ENCODE results near the gene CMC4. TPM values are rescaled to one million over a fixed set of nuclear protein-coding genes. Genes with fewer than 3 reads are reported as not detected.

Gene CMC4
- total RNA-seq, 2 experiments from 2014 or later, result 5.8 to 7.7 TPM

- DNase-seq, result no peak
- intact Hi-C loops (cut with micrococcal nuclease), result loop anchor here (2.0 to 5.0 kb wide), 3 partner anchors 88 to 696 kb away; partner anchors contain the start of gene VBP1
- Mint-ChIP-seq H3K4me3 (peak overlapping the region; percentile 85), H3K27me3 (ENCODE audit: low read depth) (no peaks in the 10 kb centered on the region), H3K9me3 (no peaks in the 10 kb centered on the region), H3K27ac (peak overlapping the region; percentile 78), H3K4me1 (ENCODE audit: low read depth) (peaks cover 43% of the 10 kb centered on the region), H3K36me3 (ENCODE audit: low read depth) (peaks cover 20% of the 10 kb centered on the region)
- CTCF ChIA-PET, result interaction anchor here (0.8 kb wide), 1 partner anchor 14 kb away, joined by 4 read pairs; no protein-coding TSS in a partner anchor
Observed at GRCh38 chrX:155070663-155070974, 317 bp downstream of the CMC4 start.

- no peak for DNase-seq
- CTCF ChIA-PET, result interaction anchor here (0.8 kb wide), 1 partner anchor 13 kb away, joined by 4 read pairs; no protein-coding TSS in a partner anchor
- Mint-ChIP-seq H3K4me1 (ENCODE audit: low read depth) (peaks cover 42% of the 10 kb centered on the region), H3K27ac (peak overlapping the region; percentile 30), H3K36me3 (ENCODE audit: low read depth) (peaks cover 15% of the 10 kb centered on the region), H3K4me3 (peak overlapping the region; percentile 85), H3K9me3 (no peaks in the 10 kb centered on the region), H3K27me3 (ENCODE audit: low read depth) (no peaks in the 10 kb centered on the region)
- intact Hi-C loops (cut with micrococcal nuclease), result loop anchor here (2.0 to 5.0 kb wide), 3 partner anchors 88 to 697 kb away; partner anchors contain the start of gene VBP1
Observed at GRCh38 chrX:155070038-155070437, 898 bp downstream of the CMC4 start.

GRCh38 chrX:155069414-155069813 is 1.5 kb downstream of the CMC4 start:
- Mint-ChIP-seq H3K27ac (no peak overlapping the region), H3K27me3 (ENCODE audit: low read depth) (no peaks in the 10 kb centered on the region), H3K4me3 (peak overlapping the region; percentile 85), H3K4me1 (ENCODE audit: low read depth) (peaks cover 41% of the 10 kb centered on the region), H3K9me3 (no peaks in the 10 kb centered on the region), H3K36me3 (ENCODE audit: low read depth) (peaks cover 14% of the 10 kb centered on the region)
- intact Hi-C loops (cut with micrococcal nuclease), result no loop called here
- CTCF ChIA-PET, result no interaction called here
- no peak for DNase-seq

GRCh38 chrX:155068165-155068564 is 2.8 kb downstream of the CMC4 start:
- Mint-ChIP-seq H3K27me3 (ENCODE audit: low read depth) (no peaks in the 10 kb centered on the region), H3K9me3 (no peaks in the 10 kb centered on the region), H3K4me3 (no peak overlapping the region), H3K4me1 (ENCODE audit: low read depth) (peaks cover 29% of the 10 kb centered on the region), H3K27ac (no peak overlapping the region), H3K36me3 (ENCODE audit: low read depth) (peaks cover 8% of the 10 kb centered on the region)
- DNase-seq, result no peak
- intact Hi-C loops (cut with micrococcal nuclease), result no loop called here
- CTCF ChIA-PET, result interaction anchor here (0.6 kb wide), 1 partner anchor 74 kb away, joined by 3 read pairs; no protein-coding TSS in a partner anchor

- no peaks in the 10 kb centered on the region for H3K27me3 Mint-ChIP-seq (ENCODE audit: low read depth)
Observed at GRCh38 chrX:155065035-155065734, 5.8 kb downstream of the CMC4 start.

GRCh38 chrX:155061760-155062159 is 9.2 kb downstream of the CMC4 start:
- H3K27me3 Mint-ChIP-seq (ENCODE audit: low read depth), result no peaks in the 10 kb centered on the region

More at GRCh38 chrX:155065035-155065734, 5.8 kb downstream of the CMC4 start:
- H3K4me1 Mint-ChIP-seq (ENCODE audit: low read depth), result peaks cover 22% of the 10 kb centered on the region
- H3K36me3 Mint-ChIP-seq (ENCODE audit: low read depth), result peaks cover 1% of the 10 kb centered on the region
- CTCF ChIA-PET, result no interaction called here
- intact Hi-C loops (cut with micrococcal nuclease), result no loop called here
- H3K9me3 Mint-ChIP-seq, result no peaks in the 10 kb centered on the region
- no peak overlapping the region for H3K4me3 Mint-ChIP-seq
- no peak for DNase-seq
- H3K27ac Mint-ChIP-seq, result no peak overlapping the region

GRCh38 chrX:155056877-155057792 is 13.8 kb downstream of the CMC4 start:
- no peaks in the 10 kb centered on the region for H3K9me3 Mint-ChIP-seq
- H3K36me3 Mint-ChIP-seq (ENCODE audit: low read depth), result peaks cover 10% of the 10 kb centered on the region
- DNase-seq, result peak; percentile 57
- CTCF ChIA-PET, result interaction anchor here (0.6 to 2.6 kb wide), 17 partner anchors 10 to 139 kb away, joined by 3 to 19 read pairs (median 4); no protein-coding TSS in a partner anchor
- H3K4me3 Mint-ChIP-seq, result peak overlapping the region; percentile 48
- peaks cover 29% of the 10 kb centered on the region for H3K4me1 Mint-ChIP-seq (ENCODE audit: low read depth)
- H3K27me3 Mint-ChIP-seq (ENCODE audit: low read depth), result no peaks in the 10 kb centered on the region
- H3K27ac Mint-ChIP-seq, result peak overlapping the region; percentile 53
- intact Hi-C loops (cut with micrococcal nuclease), result loop anchor here (1.0 to 5.0 kb wide), 4 partner anchors 30 to 140 kb away; partner anchors contain the start of gene FUNDC2

More at GRCh38 chrX:155061760-155062159, 9.2 kb downstream of the CMC4 start:
- no peak for DNase-seq
- peaks cover 14% of the 10 kb centered on the region for H3K4me1 Mint-ChIP-seq (ENCODE audit: low read depth)
- H3K27ac Mint-ChIP-seq, result no peak overlapping the region
- peaks cover 1% of the 10 kb centered on the region for H3K36me3 Mint-ChIP-seq (ENCODE audit: low read depth)
- CTCF ChIA-PET, result interaction anchor here (0.5 kb wide), 1 partner anchor 116 kb away, joined by 3 read pairs; no protein-coding TSS in a partner anchor
- no peaks in the 10 kb centered on the region for H3K9me3 Mint-ChIP-seq
- intact Hi-C loops (cut with micrococcal nuclease), result no loop called here
- no peak overlapping the region for H3K4me3 Mint-ChIP-seq

GRCh38 chrX:155056471-155056870 is 14.5 kb downstream of the CMC4 start:
- Mint-ChIP-seq H3K4me1 (ENCODE audit: low read depth) (peaks cover 33% of the 10 kb centered on the region), H3K27ac (no peak overlapping the region), H3K9me3 (no peaks in the 10 kb centered on the region), H3K4me3 (no peak overlapping the region), H3K36me3 (ENCODE audit: low read depth) (peaks cover 9% of the 10 kb centered on the region), H3K27me3 (ENCODE audit: low read depth) (no peaks in the 10 kb centered on the region)
- intact Hi-C loops (cut with micrococcal nuclease), result loop anchor here (2.0 to 5.0 kb wide), 2 partner anchors 30 to 139 kb away; partner anchors contain the start of gene FUNDC2
- CTCF ChIA-PET, result interaction anchor here (0.7 to 2.6 kb wide), 15 partner anchors 10 to 139 kb away, joined by 3 to 19 read pairs (median 4); no protein-coding TSS in a partner anchor
- peak; percentile 26 for DNase-seq

- Mint-ChIP-seq H3K27ac (peak overlapping the region; percentile 36), H3K27me3 (ENCODE audit: low read depth) (no peaks in the 10 kb centered on the region), H3K4me1 (ENCODE audit: low read depth) (peaks cover 41% of the 10 kb centered on the region), H3K36me3 (ENCODE audit: low read depth) (peaks cover 9% of the 10 kb centered on the region), H3K9me3 (no peaks in the 10 kb centered on the region), H3K4me3 (no peak overlapping the region)
- DNase-seq, result no peak
- CTCF ChIA-PET, result interaction anchor here (0.7 to 2.0 kb wide), 6 partner anchors 9 to 138 kb away, joined by 3 to 19 read pairs (median 5); no protein-coding TSS in a partner anchor
- intact Hi-C loops (cut with micrococcal nuclease), result loop anchor here (5.0 kb wide), 1 partner anchor 138 kb away; no protein-coding TSS in a partner anchor
Observed at GRCh38 chrX:155055494-155055893, 15.4 kb downstream of the CMC4 start.

- peaks cover 9% of the 10 kb centered on the region for H3K36me3 Mint-ChIP-seq (ENCODE audit: low read depth)
- H3K4me1 Mint-ChIP-seq (ENCODE audit: low read depth), result peaks cover 50% of the 10 kb centered on the region
- H3K4me3 Mint-ChIP-seq, result no peak overlapping the region
- intact Hi-C loops (cut with micrococcal nuclease), result no loop called here
- H3K27ac Mint-ChIP-seq, result no peak overlapping the region
- no peaks in the 10 kb centered on the region for H3K9me3 Mint-ChIP-seq
- no peak for DNase-seq
- no peaks in the 10 kb centered on the region for H3K27me3 Mint-ChIP-seq (ENCODE audit: low read depth)
- CTCF ChIA-PET, result interaction anchor here (1.1 kb wide), 1 partner anchor 136 kb away, joined by 5 read pairs; no protein-coding TSS in a partner anchor
Observed at GRCh38 chrX:155054255-155054654, 16.7 kb downstream of the CMC4 start.

- Mint-ChIP-seq H3K4me1 (ENCODE audit: low read depth) (peaks cover 56% of the 10 kb centered on the region), H3K27ac (peak overlapping the region; percentile 19), H3K9me3 (no peaks in the 10 kb centered on the region), H3K4me3 (no peak overlapping the region), H3K36me3 (ENCODE audit: low read depth) (peaks cover 9% of the 10 kb centered on the region), H3K27me3 (ENCODE audit: low read depth) (no peaks in the 10 kb centered on the region)
- no peak for DNase-seq
- intact Hi-C loops (cut with micrococcal nuclease), result no loop called here
- CTCF ChIA-PET, result no interaction called here
Observed at GRCh38 chrX:155053656-155054055, 17.3 kb downstream of the CMC4 start.
